IMR-90 (cell line): Measurements from ENCODE around the gene RTEL1. TPM values are rescaled to one million over a fixed set of nuclear protein-coding genes. Genes with fewer than 3 reads are reported as not detected.

ENCODE experiments used
- ATAC-seq: fragments of 200-7000 bp; cut with Tn5 transposase; 2 replicates; pipeline ENCODE4 v1.9.1; 2020; ENCODE audit warnings: low read depth, mild to moderate bottlenecking, moderate library complexity
- BruUV-seq: library from RNA; stranded (reverse); fragments of 400-500 nt; replicated peaks from 2 replicates; lab custom pipeline; 2021; lab: Mats Ljungman, UMichigan
- CTCF ChIA-PET: fragments of 300-600 bp; formaldehyde crosslinking; extraction: SDS; loops from one replicate; lab custom pipeline; 2021; ENCODE audit warnings: antibody characterized with exemption; lab: Yijun Ruan, JAX
- POLR2A ChIA-PET: fragments of 300-600 bp; sonication (Branson Sonifier 250); formaldehyde crosslinking; loops from one replicate; lab custom pipeline; 2022; ENCODE audit warnings: antibody characterized with exemption; ENCODE audit not compliant: unreplicated experiment; lab: Charles Lee
- DNase-seq: peaks from one replicate; pipeline ENCODE4 v3.0.0; 2013
- H2AFZ ChIP-seq: replicated peaks from 2 replicates; pipeline ENCODE3; 2013; ENCODE audit warnings: low read length, mild to moderate bottlenecking; ENCODE audit not compliant: poor library complexity
- H2AK5ac ChIP-seq: 2 replicates; pipeline ENCODE4 v1.6.1; 2013; ENCODE audit warnings: low read depth, low read length, inconsistent platforms
- H2AK9ac ChIP-seq: replicated peaks from 2 replicates; pipeline ENCODE3; 2013; ENCODE audit warnings: mild to moderate bottlenecking, low read depth, low read length, moderate library complexity; ENCODE audit not compliant: poor library complexity
- H2BK120ac ChIP-seq: 2 replicates; pipeline ENCODE4 v1.6.1; 2013; ENCODE audit warnings: low read depth, low read length, inconsistent platforms
- H2BK15ac ChIP-seq: 3 replicates; pipeline ENCODE4 v1.6.1; 2013; ENCODE audit warnings: low read depth, low read length, inconsistent platforms
- H2BK20ac ChIP-seq: 2 replicates; pipeline ENCODE4 v1.6.1; 2013; ENCODE audit warnings: low read depth, mild to moderate bottlenecking, inconsistent platforms, low read length, moderate library complexity
- H2BK5ac ChIP-seq: 2 replicates; pipeline ENCODE4 v1.6.1; 2013; ENCODE audit warnings: mild to moderate bottlenecking, low read depth, low read length, inconsistent platforms; ENCODE audit not compliant: poor library complexity, severe bottlenecking
- H3K14ac ChIP-seq: replicated peaks from 2 replicates; pipeline ENCODE4 v1.6.1; 2013; ENCODE audit warnings: low read depth, low read length, inconsistent platforms
- H3K18ac ChIP-seq: 2 replicates; pipeline ENCODE4 v1.6.1; 2013; ENCODE audit warnings: low read depth, low read length, control low read depth
- H3K23ac ChIP-seq: 2 replicates; pipeline ENCODE4 v1.6.1; 2013; ENCODE audit warnings: low read depth, low read length, inconsistent platforms
- H3K27ac ChIP-seq: 2 replicates; pipeline ENCODE4 v1.5.1; 2013; ENCODE audit warnings: mild to moderate bottlenecking, control low read depth, low read length; ENCODE audit not compliant: insufficient read depth
- H3K27me3 ChIP-seq: 2 replicates; pipeline ENCODE4 v1.6.1; 2013; ENCODE audit warnings: low read length; ENCODE audit not compliant: control insufficient read depth, insufficient read depth
- H3K36me3 ChIP-seq: 2 replicates; pipeline ENCODE4 v1.6.1; 2013; ENCODE audit warnings: low read length, mixed read lengths; ENCODE audit not compliant: control insufficient read depth, insufficient read depth
- H3K4ac ChIP-seq: 2 replicates; pipeline ENCODE4 v1.6.1; 2013; ENCODE audit warnings: low read depth, low read length, inconsistent platforms
- H3K4me1 ChIP-seq: 2 replicates; pipeline ENCODE4 v1.6.1; 2013; ENCODE audit warnings: low read length, mixed read lengths; ENCODE audit not compliant: control insufficient read depth, insufficient read depth
- H3K4me2 ChIP-seq: 2 replicates; pipeline ENCODE4 v1.6.1; 2013; ENCODE audit warnings: low read depth, mild to moderate bottlenecking, control low read depth, low read length, moderate library complexity
- H3K4me3 ChIP-seq: 2 replicates; pipeline ENCODE4 v1.5.1; 2013; ENCODE audit warnings: low read depth, mild to moderate bottlenecking, control low read depth, low read length, moderate library complexity; ENCODE audit not compliant: insufficient read depth
- H3K56ac ChIP-seq: 2 replicates; pipeline ENCODE4 v1.6.1; 2013; ENCODE audit warnings: low read length, inconsistent platforms; ENCODE audit not compliant: insufficient read depth; ENCODE audit errors: extremely low read depth
- H3K79me1 ChIP-seq, 2 experiments: 2 replicates each; pipeline ENCODE4 v1.6.1; 2013; ENCODE audit warnings: low read length in 2 of 2, inconsistent platforms in 1 of 2, low read depth in 1 of 2
- H3K9ac ChIP-seq: 2 replicates; pipeline ENCODE4 v1.6.1; 2013; ENCODE audit warnings: low read depth, low read length, control low read depth
- H3K9me1 ChIP-seq: 2 replicates; pipeline ENCODE4 v1.6.1; 2013; ENCODE audit warnings: low read length, inconsistent platforms; ENCODE audit not compliant: insufficient read depth
- H3K9me3 ChIP-seq: 2 replicates; pipeline ENCODE4 v1.6.1; 2013; ENCODE audit warnings: low read length; ENCODE audit not compliant: control insufficient read depth, insufficient read depth
- H4K20me1 ChIP-seq: 2 replicates; pipeline ENCODE4 v1.6.1; 2013; ENCODE audit warnings: low read length, inconsistent platforms; ENCODE audit not compliant: insufficient read depth
- H4K5ac ChIP-seq: 2 replicates; pipeline ENCODE4 v1.6.1; 2013; ENCODE audit warnings: mild to moderate bottlenecking, low read depth, low read length, control low read depth
- H4K8ac ChIP-seq, 2 experiments: 2 replicates each; pipeline ENCODE4 v1.6.1; 2013; ENCODE audit warnings: low read depth in 2 of 2, low read length in 2 of 2, control low read depth in 1 of 2, inconsistent platforms in 1 of 2
- H4K91ac ChIP-seq: 2 replicates; pipeline ENCODE4 v1.6.1; 2013; ENCODE audit warnings: low read depth, low read length, inconsistent platforms; ENCODE audit not compliant: insufficient read depth
- BHLHE40 ChIP-seq: fragments of 150-350 bp; IDR thresholded peaks from 2 replicates; pipeline ENCODE4 v1.6.1; 2016; ENCODE audit warnings: mild to moderate bottlenecking, low read depth, low read length
- FOS ChIP-seq: fragments of 150-350 bp; IDR thresholded peaks from 2 replicates; pipeline ENCODE4 v1.6.1; 2016; ENCODE audit warnings: low read depth, low read length
- MAFK ChIP-seq: IDR thresholded peaks from 2 replicates; pipeline ENCODE4 v1.6.1; 2012; ENCODE audit warnings: low read depth, low read length, improper control_type of control experiment
- MAZ ChIP-seq: IDR thresholded peaks from 2 replicates; pipeline ENCODE4 v1.6.1; 2012; ENCODE audit warnings: low read depth, mild to moderate bottlenecking, low read length, improper control_type of control experiment, moderate library complexity, borderline replicate concordance
- NFE2L2 ChIP-seq: fragments of 150-350 bp; IDR thresholded peaks from 2 replicates; pipeline ENCODE4 v1.6.1; 2016; ENCODE audit warnings: low read depth, mild to moderate bottlenecking, low read length
- USF2 ChIP-seq: fragments of 150-350 bp; IDR thresholded peaks from 2 replicates; pipeline ENCODE4 v1.6.1; 2017; ENCODE audit warnings: mild to moderate bottlenecking, antibody characterized with exemption, low read length, low read depth
- WGBS, 2 experiments: methylation state at CpG; one replicate each; pipeline versions ENCODE4 v1.1.5 to v1.1.7; 2013; ENCODE audit warnings: missing lambda C conversion rate in 2 of 2; ENCODE audit not compliant: insufficient read length in 1 of 2; ENCODE audit errors: extremely low coverage in 2 of 2; 5-methylcytosine and 5-hydroxymethylcytosine counted together
- dilution Hi-C: fragments of 300-500 bp; cut with HindIII; formaldehyde crosslinking; loops from one replicate; pipeline ENCODE4 v1.14.3; 2018; ENCODE audit warnings: low sequenced_read_pairs; ENCODE audit not compliant: unreplicated experiment
- in situ Hi-C: fragments of 300-500 bp; cut with MboI; formaldehyde crosslinking; loops from 3 replicates; pipeline ENCODE4 v1.14.3; 2019; ENCODE audit warnings: low sequenced_read_pairs, inconsistent platforms, mixed read lengths
- intact Hi-C: fragments of 100-400 bp; cut with micrococcal nuclease; formaldehyde crosslinking; loops from 2 replicates; pipeline ENCODE4 v1.10.0; 2022
- polyA plus RNA-seq, 3 experiments: library from polyadenylated mRNA; depleted of rRNA; stranded (reverse); fragments of >200 nt; gene quantifications; 2 replicates each; pipeline ENCODE4 v1.2.3, GENCODE V29; 2012; ENCODE audit warnings: low replicate concordance in 1 of 3
- total RNA-seq: library from RNA; depleted of rRNA; stranded (reverse); fragments of >200 nt; gene quantifications from 2 replicates; pipeline ENCODE4 v1.2.3, GENCODE V29; 2012

Gene RTEL1
- total and polyA plus RNA-seq, 2 of the 4 experiments (the other 2 are of a cell fraction) = 14.7 to 18.8 TPM

- Histone ChIP-seq H3K9ac (peak overlapping the region; percentile 56), H3K4me3 (no peak overlapping the region), H4K8ac (peak overlapping the region; percentile 91 to 92), H3K27me3 (no peaks in the 10 kb centered on the region), H4K20me1 (no peaks in the 10 kb centered on the region), H2BK5ac (peak overlapping the region; percentile 98), H3K18ac (peak overlapping the region; percentile 82), H3K4me2 (peak overlapping the region; percentile 68), H3K36me3 (peaks cover 12% of the 10 kb centered on the region; the same call in 1 of the 2 replicates), H3K14ac (peak overlapping the region; percentile 81; the same call in 1 of the 2 replicates), H2BK20ac (peak overlapping the region; percentile 82), H3K56ac (peak overlapping the region; percentile 31), H2BK15ac (peak overlapping the region; percentile 75; the same call in 1 of the 3 replicates), H3K79me1 (peaks cover 11 to 58% of the 10 kb centered on the region in 2 experiments; a peak in 3 of 4 replicates), H3K23ac (peak overlapping the region; percentile 68), H3K9me3 (no peaks in the 10 kb centered on the region), H3K4me1 (peaks cover 22% of the 10 kb centered on the region), H4K5ac (peak overlapping the region; percentile 81), H2BK120ac (peak overlapping the region; percentile 85), H3K9me1 (no peaks in the 10 kb centered on the region), H3K4ac (peak overlapping the region; percentile 96), H4K91ac (peak overlapping the region; percentile 97), H2AK9ac (peak overlapping the region; percentile 88), H2AFZ (peak overlapping the region; percentile 73), H2AK5ac (peak overlapping the region; percentile 78), H3K27ac (peak overlapping the region; percentile 76)
- ATAC-seq (peak; percentile 84), DNase-seq (peak; percentile 94)
- no CpG with 5 or more reads among the region's 19 CpGs for WGBS, 2 experiments
- ChIA-PET POLR2A (interaction anchor here (0.6 to 1.6 kb wide), 3 partner anchors 9 to 179 kb away, joined by 3 to 5 read pairs (median 4); partner anchors contain the start of genes ARFRP1 and ZGPAT), CTCF (interaction anchor here (1.5 kb wide), 1 partner anchor 9 kb away, joined by 8 read pairs; the partner anchor contains the start of genes ARFRP1 and ZGPAT)
- no TSS peak for BruUV-seq
- intact Hi-C loops = no loop called here
- dilution Hi-C loops = no loop called here
- in situ Hi-C loops = no loop called here
- TF ChIP-seq BHLHE40 (peak; percentile 59), FOS (peak; percentile 98), NFE2L2 (peak; percentile 62; the same call in 1 of the 2 replicates), MAZ (peak; percentile 83; the same call in 1 of the 2 replicates), USF2 (peak; percentile 32; the same call in 1 of the 2 replicates), MAFK (no peak)
Observed at GRCh38 chr20:63698739-63699465, 40.8 kb downstream of the RTEL1 start.
